Measurements from ENCODE around the gene AFDN. TPM values are rescaled to one million over a fixed set of nuclear protein-coding genes. Genes with fewer than 3 reads are reported as not detected.

AFDN gene
- total and polyA plus RNA-seq, 2 of the 8 experiments (the other 6 are each of a cell fraction or from before 2014, with no cell fraction given): 53.4 to 192 TPM

GRCh38 chr6:167798453-167798852, 28.3 kb upstream of the AFDN start (continued):
- TF ChIP-seq EP300 (IDR thresholded peaks at IDR 0.05; ENCODE audit: borderline replicate concordance in 1 of 2, low read depth in 2 of 2, low read length in 2 of 2) (no peak), SP4 (IDR thresholded peaks at IDR 0.05; ENCODE audit: low read length) (no peak), SRF (IDR thresholded peaks at IDR 0.05; ENCODE audit: low read depth, low read length) (no peak), SUZ12 (IDR thresholded peaks at IDR 0.05; ENCODE audit: low read length) (no peak)

Data from H1 (cell line).